Small intestine (tissue), 7 donors: Measurements from ENCODE around the gene MLLT3. TPM values are rescaled to one million over a fixed set of nuclear protein-coding genes. Genes with fewer than 3 reads are reported as not detected.

ENCODE experiments used
- DNase-seq, 2 donors: peaks; one replicate each; pipeline versions ENCODE4 v3.0.0 to v3.0.0-alpha.2; 2013
- FAIRE-seq: peaks from 2 replicates; lab custom pipeline; 2012; peaks lifted over from hg19 to GRCh38; lab: Jason Lieb, UNC
- H3K27ac ChIP-seq, 3 donors: one replicate each; pipeline ENCODE4 v1.5.1; 2013; ENCODE audit warnings: low read length in 2 of 3, mild to moderate bottlenecking in 2 of 3, control low read depth in 1 of 3, inconsistent platforms in 1 of 3, low read depth in 1 of 3, moderate library complexity in 1 of 3
- H3K27me3 ChIP-seq, 3 donors: one replicate each; pipeline ENCODE4 v1.6.1; 2013; ENCODE audit warnings: low read length in 3 of 3, inconsistent platforms in 1 of 3; ENCODE audit not compliant: control insufficient read depth in 3 of 3, insufficient read depth in 3 of 3
- H3K36me3 ChIP-seq, 3 donors: one replicate each; pipeline ENCODE4 v1.6.1; 2013; ENCODE audit warnings: low read length in 3 of 3, inconsistent platforms in 1 of 3, low read depth in 1 of 3, mild to moderate bottlenecking in 1 of 3, moderate library complexity in 1 of 3; ENCODE audit not compliant: control insufficient read depth in 3 of 3, insufficient read depth in 2 of 3
- H3K4me1 ChIP-seq, 3 donors: one replicate each; pipeline ENCODE4 v1.6.1; 2013; ENCODE audit warnings: low read length in 2 of 3, inconsistent platforms in 1 of 3, low read depth in 1 of 3, mild to moderate bottlenecking in 1 of 3, moderate library complexity in 1 of 3; ENCODE audit not compliant: control insufficient read depth in 3 of 3, insufficient read depth in 2 of 3
- H3K4me3 ChIP-seq, 3 donors: one replicate each; pipeline ENCODE4 v1.5.1; 2013; ENCODE audit warnings: low read length in 3 of 3, control low read depth in 1 of 3, inconsistent platforms in 1 of 3, low read depth in 1 of 3, mild to moderate bottlenecking in 1 of 3, moderate library complexity in 1 of 3
- H3K9me3 ChIP-seq, 2 donors: one replicate each; pipeline ENCODE4 v1.6.1; 2013; ENCODE audit warnings: low read depth in 1 of 2, low read length in 1 of 2; ENCODE audit not compliant: control insufficient read depth in 2 of 2, insufficient read depth in 1 of 2
- whole genome bisulfite sequencing, 3 donors: extraction: QIAGEN DNeasy Blood & Tissue Kit; methylation state at CpG; one replicate each; pipeline ENCODE4 v1.1.7; 2013; 5-methylcytosine and 5-hydroxymethylcytosine counted together
- polyA plus RNA-seq, 4 donors: library from polyadenylated mRNA; stranded (reverse) in 3 of 4; unstranded in 1 of 4; fragments of 200-250 nt in 3 of 4; fragments of 120-200 nt in 1 of 4; gene quantifications; one replicate each; pipeline versions ENCODE4 v1.2.1 to v1.2.3, GENCODE V29; 2013
- donor health status: healthy with polysubstance abuse.
- donor health status: control.
- donor health status: control.
- donor health status: Bipolar disorder and iron deficiency.
- donor health status: healthy.

The MLLT3 gene
- polyA plus RNA-seq, 4 donors: 8.9 to 34.5 (median 14.0) TPM

GRCh38 chr9:20466328-20467008, 155.8 kb downstream of the MLLT3 start:
- WGBS, 3 donors: 89 to 94% (median 90%) methylated on average over 1 of the region's 1 CpG

GRCh38 chr9:20464242-20464641, 158.1 kb downstream of the MLLT3 start:
- 86 to 91% (median 88%) methylated on average over 4 of the region's 4 CpGs for WGBS, 3 donors
- Histone ChIP-seq H3K4me1 (no peaks in the 10 kb centered on the region), H3K27me3 (no peaks in the 10 kb centered on the region), H3K36me3 (no peaks in the 10 kb centered on the region), H3K27ac (no peak overlapping the region), H3K9me3 (no peaks in the 10 kb centered on the region), H3K4me3 (no peak overlapping the region)
- FAIRE-seq (no peak), DNase-seq (no peak)

More at GRCh38 chr9:20466328-20467008, 155.8 kb downstream of the MLLT3 start:
- H3K9me3 ChIP-seq: no peaks in the 10 kb centered on the region
- H3K4me3 ChIP-seq: no peak overlapping the region
- DNase-seq (no peak), FAIRE-seq (no peak)
- no peak overlapping the region for H3K27ac ChIP-seq
- H3K27me3 ChIP-seq: no peaks in the 10 kb centered on the region
- no peaks in the 10 kb centered on the region for H3K4me1 ChIP-seq
- no peaks in the 10 kb centered on the region for H3K36me3 ChIP-seq

GRCh38 chr9:20463823-20464222, 158.5 kb downstream of the MLLT3 start:
- no peaks in the 10 kb centered on the region for H3K27me3 ChIP-seq
- H3K36me3 ChIP-seq: no peaks in the 10 kb centered on the region
- no peak for FAIRE-seq
- no peak for DNase-seq
- 91 to 96% (median 92%) methylated on average over 2 of the region's 2 CpGs for WGBS, 3 donors
- H3K4me1 ChIP-seq: no peaks in the 10 kb centered on the region
- no peak overlapping the region for H3K4me3 ChIP-seq
- H3K27ac ChIP-seq: no peak overlapping the region
- H3K9me3 ChIP-seq: no peaks in the 10 kb centered on the region

GRCh38 chr9:20462410-20462809, 159.9 kb downstream of the MLLT3 start:
- FAIRE-seq (no peak), DNase-seq (no peak)
- H3K9me3 ChIP-seq: no peaks in the 10 kb centered on the region
- H3K27ac ChIP-seq: no peak overlapping the region
- no peaks in the 10 kb centered on the region for H3K4me1 ChIP-seq
- no peaks in the 10 kb centered on the region for H3K27me3 ChIP-seq
- no peak overlapping the region for H3K4me3 ChIP-seq
- no peaks in the 10 kb centered on the region for H3K36me3 ChIP-seq
- WGBS, 3 donors: 93 to 95% (median 95%) methylated on average over 3 of the region's 3 CpGs

- H3K27ac ChIP-seq: no peak overlapping the region
- H3K4me3 ChIP-seq: no peak overlapping the region
- no peaks in the 10 kb centered on the region for H3K36me3 ChIP-seq
- H3K9me3 ChIP-seq: no peaks in the 10 kb centered on the region
- DNase-seq: no peak
- no peak for FAIRE-seq
- H3K27me3 ChIP-seq: no peaks in the 10 kb centered on the region
- H3K4me1 ChIP-seq: no peaks in the 10 kb centered on the region
These were observed 175.0 kb downstream of the MLLT3 start for GRCh38 chr9:20447291-20447690.

- no peak overlapping the region for H3K27ac ChIP-seq
- no peaks in the 10 kb centered on the region for H3K4me1 ChIP-seq
- no peaks in the 10 kb centered on the region for H3K9me3 ChIP-seq
- H3K36me3 ChIP-seq: no peaks in the 10 kb centered on the region
- H3K27me3 ChIP-seq: no peaks in the 10 kb centered on the region
- no peak for FAIRE-seq
- 76 to 78% (median 78%) methylated on average over 5 of the region's 5 CpGs for WGBS, 3 donors
- no peak for DNase-seq
- no peak overlapping the region for H3K4me3 ChIP-seq
These were observed 176.1 kb downstream of the MLLT3 start for GRCh38 chr9:20446248-20446647.

GRCh38 chr9:20442461-20443319, 179.6 kb downstream of the MLLT3 start:
- H3K4me3 ChIP-seq: no peak overlapping the region
- 61 to 75% (median 69%) methylated on average over 3 of the region's 3 CpGs for WGBS, 3 donors
- H3K9me3 ChIP-seq: no peaks in the 10 kb centered on the region
- DNase-seq: peak in 1 of 2 donors; percentile 30
- no peak for FAIRE-seq
- H3K36me3 ChIP-seq: no peaks in the 10 kb centered on the region
- H3K4me1 ChIP-seq: no peaks in the 10 kb centered on the region
- no peak overlapping the region for H3K27ac ChIP-seq
- no peaks in the 10 kb centered on the region for H3K27me3 ChIP-seq

- no peak for DNase-seq
- Histone ChIP-seq H3K27ac (no peak overlapping the region), H3K36me3 (no peaks in the 10 kb centered on the region), H3K27me3 (no peaks in the 10 kb centered on the region), H3K4me3 (no peak overlapping the region), H3K9me3 (no peaks in the 10 kb centered on the region), H3K4me1 (no peaks in the 10 kb centered on the region)
- 80 to 91% (median 90%) methylated on average over 4 of the region's 4 CpGs for WGBS, 3 donors
- FAIRE-seq: no peak
These were observed 180.4 kb downstream of the MLLT3 start for GRCh38 chr9:20441711-20442423.
